HG03520 (cell line): ENCODE measurements around the gene TMEM119.
"Not testable (repeated sequence)": the region's sequence is repeated elsewhere in the genome, so short reads cannot be mapped to it uniquely, and the experiment has no call there.

ENCODE experiments used
- ATAC-seq: cut with Tn5 transposase; IDR thresholded peaks from one replicate; pipeline ENCODE4 v1.9.1; 2021; ENCODE audit warnings: mild to moderate bottlenecking, moderate library complexity; ENCODE audit not compliant: unreplicated experiment

The TMEM119 gene

GRCh38 chr12:108589028-108589839, 8.7 kb downstream of the TMEM119 start:
- ATAC-seq: no peak

GRCh38 chr12:108587826-108588225, 10.1 kb downstream of the TMEM119 start:
- ATAC-seq: no peak

GRCh38 chr12:108586306-108586705, 11.6 kb downstream of the TMEM119 start:
- ATAC-seq: no peak

GRCh38 chr12:108585864-108586263, 12.0 kb downstream of the TMEM119 start:
- ATAC-seq: no peak

- ATAC-seq: no peak
Observed at GRCh38 chr12:108584456-108585065, 13.3 kb downstream of the TMEM119 start.

GRCh38 chr12:108583991-108584390, 13.9 kb downstream of the TMEM119 start:
- ATAC-seq: no peak

- no peak for ATAC-seq
Observed at GRCh38 chr12:108582978-108583770, 14.7 kb downstream of the TMEM119 start.

- ATAC-seq: no peak
Observed at GRCh38 chr12:108582509-108582908, 15.4 kb downstream of the TMEM119 start.

GRCh38 chr12:108581311-108582227, 16.3 kb downstream of the TMEM119 start:
- no peak for ATAC-seq

- no peak for ATAC-seq
Observed at GRCh38 chr12:108580531-108580930, 17.4 kb downstream of the TMEM119 start.

- ATAC-seq: no peak
Observed at GRCh38 chr12:108578813-108579212, 19.1 kb downstream of the TMEM119 start.

- ATAC-seq: no peak
Observed at GRCh38 chr12:108578264-108578663, 19.6 kb downstream of the TMEM119 start.

- ATAC-seq: no peak
Observed at GRCh38 chr12:108577458-108577857, 20.4 kb downstream of the TMEM119 start.

- no peak for ATAC-seq
Observed at GRCh38 chr12:108576660-108577234, 21.1 kb downstream of the TMEM119 start.

- ATAC-seq: no peak
Observed at GRCh38 chr12:108575199-108575912, 22.5 kb downstream of the TMEM119 start.

- not testable (repeated sequence) for ATAC-seq
Observed at GRCh38 chr12:108574276-108574675, 23.6 kb downstream of the TMEM119 start.

GRCh38 chr12:108573317-108573716, 24.6 kb downstream of the TMEM119 start:
- no peak for ATAC-seq

- ATAC-seq: no peak
Observed at GRCh38 chr12:108572166-108572790, 25.6 kb downstream of the TMEM119 start.

- ATAC-seq: no peak
Observed at GRCh38 chr12:108571609-108572165, 26.2 kb downstream of the TMEM119 start.
